H9 (cell line): Measurements from ENCODE around the gene SLC25A20. TPM values are rescaled to one million over a fixed set of nuclear protein-coding genes. Genes with fewer than 3 reads are reported as not detected.
"Not testable (repeated sequence)": the region's sequence is repeated elsewhere in the genome, so short reads cannot be mapped to it uniquely, and the experiment has no call there.

Experiments used
- DNase-seq: peaks from one replicate; pipeline ENCODE4 v3.0.0-alpha.2; 2017
- H2AFZ ChIP-seq: one replicate; pipeline ENCODE4 v1.6.1; 2013; ENCODE audit warnings: mild to moderate bottlenecking, low read length, control low read depth, moderate library complexity
- H2AK5ac ChIP-seq: 2 replicates; pipeline ENCODE4 v1.6.1; 2013; ENCODE audit warnings: low read length, control low read depth, mixed read lengths; ENCODE audit not compliant: insufficient read length
- H2BK120ac ChIP-seq: one replicate; pipeline ENCODE4 v1.6.1; 2013; ENCODE audit warnings: low read depth, mild to moderate bottlenecking, low read length, control low read depth, inconsistent platforms; ENCODE audit not compliant: poor library complexity, severe bottlenecking
- H2BK12ac ChIP-seq: 2 replicates; pipeline ENCODE4 v1.6.1; 2013; ENCODE audit warnings: low read length, control low read depth, mixed read lengths, low read depth; ENCODE audit not compliant: insufficient read length
- H2BK15ac ChIP-seq: 2 replicates; pipeline ENCODE4 v1.6.1; 2013; ENCODE audit warnings: low read depth, low read length, control low read depth
- H2BK20ac ChIP-seq: one replicate; pipeline ENCODE4 v1.6.1; 2013; ENCODE audit warnings: low read depth, mild to moderate bottlenecking, low read length, control low read depth, inconsistent platforms; ENCODE audit not compliant: poor library complexity, severe bottlenecking
- H2BK5ac ChIP-seq: 2 replicates; pipeline ENCODE4 v1.6.1; 2013; ENCODE audit warnings: low read length, control low read depth, mixed read lengths; ENCODE audit not compliant: insufficient read length
- H3K14ac ChIP-seq: 2 replicates; pipeline ENCODE4 v1.6.1; 2013; ENCODE audit warnings: low read length, control low read depth; ENCODE audit not compliant: insufficient read depth
- H3K18ac ChIP-seq: 2 replicates; pipeline ENCODE4 v1.6.1; 2013; ENCODE audit warnings: low read depth, mild to moderate bottlenecking, mixed read lengths, low read length, control low read depth; ENCODE audit not compliant: insufficient read length
- H3K23ac ChIP-seq: 2 replicates; pipeline ENCODE4 v1.6.1; 2013; ENCODE audit warnings: low read length, control low read depth, mixed read lengths, low read depth; ENCODE audit not compliant: insufficient read length
- H3K23me2 ChIP-seq: 2 replicates; pipeline ENCODE4 v1.6.1; 2013; ENCODE audit warnings: low read depth, mild to moderate bottlenecking, mixed read lengths, low read length, control low read depth; ENCODE audit not compliant: insufficient read length, poor library complexity, severe bottlenecking
- H3K27ac ChIP-seq: 2 replicates; pipeline ENCODE4 v1.5.1; 2013; ENCODE audit warnings: low read length, control low read depth, mixed read lengths, low read depth; ENCODE audit not compliant: insufficient read length
- H3K27me3 ChIP-seq: 2 replicates; pipeline ENCODE4 v1.6.1; 2013; ENCODE audit warnings: low read length, control low read depth, inconsistent platforms; ENCODE audit not compliant: insufficient read depth
- H3K4ac ChIP-seq: 2 replicates; pipeline ENCODE4 v1.6.1; 2013; ENCODE audit warnings: low read depth, mild to moderate bottlenecking, control low read depth, inconsistent platforms, low read length, moderate library complexity
- H3K4me1 ChIP-seq: 2 replicates; pipeline ENCODE4 v1.6.1; 2013; ENCODE audit warnings: low read length, control low read depth, inconsistent platforms; ENCODE audit not compliant: insufficient read depth
- H3K4me2 ChIP-seq: 2 replicates; pipeline ENCODE4 v1.6.1; 2013; ENCODE audit warnings: low read length, control low read depth, mixed read lengths; ENCODE audit not compliant: insufficient read length, insufficient read depth
- H3K56ac ChIP-seq: 2 replicates; pipeline ENCODE4 v1.6.1; 2013; ENCODE audit warnings: low read depth, mild to moderate bottlenecking, mixed read lengths, low read length, control low read depth; ENCODE audit not compliant: insufficient read length
- H3K79me1 ChIP-seq: 2 replicates; pipeline ENCODE4 v1.6.1; 2013; ENCODE audit warnings: low read depth, mild to moderate bottlenecking, moderate library complexity, low read length, control low read depth, inconsistent platforms; ENCODE audit not compliant: insufficient read depth, poor library complexity, severe bottlenecking
- H3K79me2 ChIP-seq: 2 replicates; pipeline ENCODE4 v1.6.1; 2013; ENCODE audit warnings: low read length, control low read depth, inconsistent platforms; ENCODE audit not compliant: insufficient read depth
- H3K9ac ChIP-seq: 2 replicates; pipeline ENCODE4 v1.6.1; 2013; ENCODE audit warnings: low read length, control low read depth, mixed read lengths; ENCODE audit not compliant: insufficient read length; ENCODE audit errors: extremely low read depth
- H3K9me3 ChIP-seq: one replicate; pipeline ENCODE4 v1.6.1; 2013; ENCODE audit warnings: low read depth, low read length, inconsistent platforms; ENCODE audit not compliant: control insufficient read depth
- H3T11ph ChIP-seq: one replicate; pipeline ENCODE4 v1.6.1; 2013; ENCODE audit warnings: mild to moderate bottlenecking, low read length, control low read depth, inconsistent platforms
- H4K20me1 ChIP-seq: one replicate; pipeline ENCODE4 v1.6.1; 2013; ENCODE audit not compliant: control insufficient read depth, insufficient read length, insufficient read depth
- H4K5ac ChIP-seq: 2 replicates; pipeline ENCODE4 v1.6.1; 2013; ENCODE audit warnings: low read depth, mild to moderate bottlenecking, mixed read lengths, low read length, control low read depth; ENCODE audit not compliant: insufficient read length
- H4K8ac ChIP-seq: replicated peaks from 2 replicates; pipeline ENCODE4 v1.6.1; 2013; ENCODE audit warnings: low read length, control low read depth, mixed read lengths, low read depth; ENCODE audit not compliant: insufficient read length
- H4K91ac ChIP-seq: 2 replicates; pipeline ENCODE4 v1.6.1; 2013; ENCODE audit warnings: low read depth, mild to moderate bottlenecking, moderate library complexity, mixed read lengths, low read length, control low read depth; ENCODE audit not compliant: insufficient read length
- H3K27ac Mint-ChIP-seq, 3 experiments: 2 replicates in 2 of 3; 3 replicates in 1 of 3; pipeline ENCODE4 v1.8.0; 2020 to 2021; ENCODE audit warnings: mixed read lengths in 3 of 3, mild to moderate bottlenecking in 1 of 3, moderate library complexity in 1 of 3
- H3K27me3 Mint-ChIP-seq: 2 replicates; pipeline ENCODE4 v1.8.0; 2021; ENCODE audit warnings: low read depth, mild to moderate bottlenecking, moderate library complexity, mixed read lengths
- H3K36me3 Mint-ChIP-seq, 3 experiments: 2 replicates in 2 of 3; 3 replicates in 1 of 3; pipeline ENCODE4 v1.8.0; 2020 to 2021; ENCODE audit warnings: low read depth in 3 of 3, mixed read lengths in 3 of 3; ENCODE audit not compliant: insufficient read depth in 1 of 3
- H3K4me1 Mint-ChIP-seq, 2 experiments: 2 replicates each; pipeline ENCODE4 v1.8.0; 2020; ENCODE audit warnings: mixed read lengths in 2 of 2
- H3K4me3 Mint-ChIP-seq, 2 experiments: 2 replicates in 1 of 2; 3 replicates in 1 of 2; pipeline ENCODE4 v1.8.0; 2020 to 2021; ENCODE audit warnings: mild to moderate bottlenecking in 2 of 2, mixed read lengths in 2 of 2, moderate library complexity in 1 of 2
- H3K9me3 Mint-ChIP-seq, 2 experiments: 2 replicates in 1 of 2; 3 replicates in 1 of 2; pipeline ENCODE4 v1.8.0; 2020; ENCODE audit warnings: mild to moderate bottlenecking in 2 of 2, mixed read lengths in 2 of 2, moderate library complexity in 1 of 2
- WGBS: extraction: QIAGEN DNeasy Blood & Tissue Kit; methylation state at CpG from one replicate; pipeline ENCODE4 v1.1.7; 2013; ENCODE audit warnings: missing lambda C conversion rate, low lambda C conversion rate, mixed read lengths; ENCODE audit not compliant: insufficient read length; ENCODE audit errors: extremely low coverage; 5-methylcytosine and 5-hydroxymethylcytosine counted together
- total RNA-seq: library from RNA; stranded (reverse); gene quantifications from 2 replicates; pipeline ENCODE4 v1.2.1, GENCODE V29; 2021

Gene SLC25A20
- total RNA-seq, 1 experiment from 2014 or later: 7.4 TPM

DNA sequence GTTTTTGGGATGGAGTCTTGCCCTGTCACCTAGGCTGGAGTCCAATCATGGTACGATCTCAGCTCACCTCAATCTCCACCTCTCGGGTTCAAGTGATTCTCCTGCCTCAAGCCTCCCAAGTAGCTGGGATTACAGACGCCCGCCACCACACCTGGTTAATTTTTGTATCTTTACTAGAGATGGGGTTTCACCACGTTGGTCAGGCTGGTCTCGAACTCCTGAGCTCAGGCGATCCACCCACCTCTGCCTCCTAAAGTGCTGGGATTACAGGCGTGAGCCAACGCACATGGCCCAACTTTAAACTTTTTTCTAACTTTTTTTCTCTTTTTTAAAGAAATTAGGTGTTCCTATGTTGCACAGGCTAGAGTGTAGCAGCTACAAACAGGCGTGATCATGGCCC, 70.8 kb downstream of the SLC25A20 start:
- H3K23ac ChIP-seq, H3K27ac ChIP-seq, H3K14ac ChIP-seq, H3K56ac ChIP-seq, H2BK5ac ChIP-seq, DNase-seq, H4K91ac ChIP-seq, H3K79me1 ChIP-seq, H3K4me3 Mint-ChIP-seq, H3K18ac ChIP-seq, H3K27me3 ChIP-seq, H3K79me2 ChIP-seq, H3K23me2 ChIP-seq, H4K20me1 ChIP-seq, H2BK12ac ChIP-seq, H3K27ac Mint-ChIP-seq, H3K9me3 ChIP-seq, H4K8ac ChIP-seq, H3K4ac ChIP-seq, H4K5ac ChIP-seq, H3K9me3 Mint-ChIP-seq, H3K4me2 ChIP-seq, H2BK15ac ChIP-seq, H3K4me1 ChIP-seq, H3K27me3 Mint-ChIP-seq, H3K36me3 Mint-ChIP-seq, H2BK120ac ChIP-seq, H2AFZ ChIP-seq, H3K9ac ChIP-seq, H3K4me1 Mint-ChIP-seq, H3T11ph ChIP-seq, H2BK20ac ChIP-seq, H2AK5ac ChIP-seq: not testable (repeated sequence)
- no CpG with 5 or more reads among the region's 10 CpGs for WGBS
